WERI-Rb-1 (cell line): ENCODE results near the gene KRT36.

Experiments used
- DNase-seq: peaks from one replicate; pipeline ENCODE4 v3.0.0-alpha.2; 2020
- H3K27ac ChIP-seq: fragments of 250-450 bp; sonication (Bioruptor Pico); 2 replicates; pipeline ENCODE4 v1.5.1; 2020; ENCODE audit warnings: mild to moderate bottlenecking, moderate library complexity
- H3K27me3 ChIP-seq: fragments of 250-450 bp; sonication (Bioruptor Pico); 2 replicates; pipeline ENCODE4 v1.5.1; 2021; ENCODE audit warnings: mild to moderate bottlenecking, low read depth, moderate library complexity; ENCODE audit not compliant: insufficient read depth, severe bottlenecking
- H3K36me3 ChIP-seq: fragments of 250-450 bp; sonication (Bioruptor Pico); 2 replicates; pipeline ENCODE4 v1.5.1; 2020; ENCODE audit warnings: mild to moderate bottlenecking, moderate library complexity
- H3K4me3 ChIP-seq: 2 replicates; pipeline ENCODE4 v1.5.1; 2011; ENCODE audit warnings: low read depth, mild to moderate bottlenecking, control low read depth, low read length
- H3K9me3 ChIP-seq: fragments of 250-450 bp; sonication (Bioruptor Pico); 2 replicates; pipeline ENCODE4 v1.5.1; 2021; ENCODE audit warnings: mild to moderate bottlenecking, moderate library complexity; ENCODE audit not compliant: severe bottlenecking
- CTCF ChIP-seq: IDR thresholded peaks from 2 replicates; pipeline ENCODE4 v1.5.1; 2011; ENCODE audit warnings: low read depth, mild to moderate bottlenecking, control low read depth, inconsistent platforms, low read length

Gene KRT36

GRCh38 chr17:41510251-41511065 lies 20.7 kb upstream of the KRT36 start:
- DNase-seq, result no peak
- no peaks in the 10 kb centered on the region for H3K9me3 ChIP-seq
- no peak overlapping the region for H3K4me3 ChIP-seq
- TF ChIP-seq CTCF, result no peak
- no peaks in the 10 kb centered on the region for H3K36me3 ChIP-seq
- H3K27ac ChIP-seq, result no peak overlapping the region
- H3K27me3 ChIP-seq, result no peaks in the 10 kb centered on the region

GRCh38 chr17:41507315-41507880 lies 17.7 kb upstream of the KRT36 start:
- H3K27me3 ChIP-seq, result no peaks in the 10 kb centered on the region
- no peaks in the 10 kb centered on the region for H3K36me3 ChIP-seq
- H3K9me3 ChIP-seq, result no peaks in the 10 kb centered on the region
- no peak for DNase-seq
- H3K4me3 ChIP-seq, result no peak overlapping the region
- H3K27ac ChIP-seq, result no peak overlapping the region
- no peak for TF ChIP-seq CTCF

GRCh38 chr17:41505809-41506767 lies 16.4 kb upstream of the KRT36 start:
- H3K27me3 ChIP-seq, result no peaks in the 10 kb centered on the region

GRCh38 chr17:41505007-41505808 lies 15.5 kb upstream of the KRT36 start, which contains the start of gene KRT13:
Gene KRT13 (minus strand): TSS chr17:41505612. CDS start chr17:41505550, 62 bp downstream.
- Histone ChIP-seq H3K9me3 (no peaks in the 10 kb centered on the region), H3K27ac (no peak within 1 kb of the TSS), H3K4me3 (no peak within 1 kb of the TSS), H3K36me3 (no peaks in the 10 kb centered on the region), H3K27me3 (no peaks in the 10 kb centered on the region)
- no peak for TF ChIP-seq CTCF
- DNase-seq, result no peak

More at GRCh38 chr17:41505809-41506767, 16.4 kb upstream of the KRT36 start:
- H3K9me3 ChIP-seq, result no peaks in the 10 kb centered on the region
- no peak for TF ChIP-seq CTCF
- H3K36me3 ChIP-seq, result no peaks in the 10 kb centered on the region
- no peak overlapping the region for H3K4me3 ChIP-seq
- no peak for DNase-seq
- no peak overlapping the region for H3K27ac ChIP-seq
